HepG2 (cell line): ENCODE measurements around the gene THADA. TPM values are rescaled to one million over a fixed set of nuclear protein-coding genes. Genes with fewer than 3 reads are reported as not detected.

ENCODE experiments used
- AGO2 ChIP-seq: fragments of 200-400 bp; formaldehyde crosslinking; optimal IDR thresholded peaks from 2 replicates; pipeline ENCODE3; 2017; ENCODE audit warnings: mild to moderate bottlenecking, low read depth, low read length, moderate library complexity
- ATRX ChIP-seq: sonication (generic); formaldehyde crosslinking; IDR thresholded peaks from 2 replicates; pipeline ENCODE4 v1.4.0; 2020; ENCODE audit warnings: missing genetic modification reagents, borderline replicate concordance
- CENPT ChIP-seq: sonication (generic); formaldehyde crosslinking; IDR thresholded peaks from 2 replicates; pipeline ENCODE4 v1.8.0; 2022; ENCODE audit warnings: low read depth, mild to moderate bottlenecking, moderate library complexity, missing genetic modification reagents
- CHCHD3 ChIP-seq: sonication (generic); formaldehyde crosslinking; IDR thresholded peaks from 2 replicates; pipeline ENCODE4 v1.8.0; 2022; ENCODE audit warnings: mild to moderate bottlenecking, missing genetic modification reagents, moderate library complexity
- FIP1L1 ChIP-seq: fragments of 200-400 bp; formaldehyde crosslinking; IDR thresholded peaks from 2 replicates; pipeline ENCODE4 v1.6.1; 2018; ENCODE audit warnings: low read depth, mild to moderate bottlenecking, low read length, moderate library complexity, borderline replicate concordance; ENCODE audit not compliant: insufficient read depth
- GTF2F1 ChIP-seq: fragments of 150-350 bp; IDR thresholded peaks from 2 replicates; pipeline ENCODE4 v1.6.1; 2014; ENCODE audit warnings: low read length
- HNRNPLL ChIP-seq: fragments of 200-400 bp; formaldehyde crosslinking; IDR thresholded peaks from 2 replicates; pipeline ENCODE4 v1.6.1; 2017; ENCODE audit warnings: mild to moderate bottlenecking, low read depth, low read length; ENCODE audit not compliant: poor library complexity, severe bottlenecking
- KAT8 ChIP-seq: IDR thresholded peaks from 2 replicates; pipeline ENCODE4 v1.6.1; 2016; ENCODE audit warnings: missing genetic modification reagents, missing compliant biosample characterization
- MIXL1 ChIP-seq: IDR thresholded peaks from 2 replicates; pipeline ENCODE4 v1.6.1; 2016
- ONECUT2 ChIP-seq: sonication (generic); formaldehyde crosslinking; IDR thresholded peaks from 2 replicates; pipeline ENCODE4 v1.4.0; 2020; ENCODE audit warnings: missing genetic modification reagents
- PCBP1 ChIP-seq: fragments of 200-400 bp; formaldehyde crosslinking; IDR thresholded peaks from 2 replicates; pipeline ENCODE4 v1.6.1; 2017; ENCODE audit warnings: mild to moderate bottlenecking, low read depth, low read length, borderline replicate concordance
- SMYD3 ChIP-seq: sonication (generic); formaldehyde crosslinking; IDR thresholded peaks from 2 replicates; pipeline ENCODE4 v1.8.1; 2023; ENCODE audit warnings: mild to moderate bottlenecking, missing genetic modification reagents
- ZC3H13 ChIP-seq: sonication (generic); formaldehyde crosslinking; IDR thresholded peaks from 2 replicates; pipeline ENCODE4 v1.8.1; 2023; ENCODE audit warnings: mild to moderate bottlenecking, missing genetic modification reagents, moderate library complexity
- ZNF160 ChIP-seq: sonication (generic); formaldehyde crosslinking; IDR thresholded peaks from 2 replicates; pipeline ENCODE4 v1.8.0; 2022; ENCODE audit warnings: mild to moderate bottlenecking, inconsistent platforms, missing genetic modification reagents
- ZNF296 ChIP-seq: sonication (generic); formaldehyde crosslinking; conservative IDR thresholded peaks from 2 replicates; pipeline ENCODE4 v1.5.0; 2020; ENCODE audit warnings: mild to moderate bottlenecking, missing genetic modification reagents
- ZNF335 ChIP-seq: sonication (generic); formaldehyde crosslinking; IDR thresholded peaks from 2 replicates; pipeline ENCODE4 v1.4.0; 2020; ENCODE audit warnings: missing genetic modification reagents
- ZNF510 ChIP-seq: sonication (generic); formaldehyde crosslinking; IDR thresholded peaks from 2 replicates; pipeline ENCODE4 v1.4.0; 2020; ENCODE audit warnings: low read depth, mild to moderate bottlenecking, missing genetic modification reagents
- polyA plus RNA-seq, 8 experiments: library from polyadenylated mRNA; depleted of rRNA in 3 of 8; stranded (reverse) in 7 of 8; unstranded in 1 of 8; fragments of >200 nt; fragmentation: Illumina TruSeq in 4 of 8; extraction: Trizol in 4 of 8; gene quantifications; 2 replicates each; pipeline versions ENCODE4 v1.2.1 to v1.2.3, GENCODE V29; 2011 to 2016; ENCODE audit warnings: low read depth in 4 of 8, missing spikeins in 1 of 8, mixed read lengths in 1 of 8; ENCODE audit not compliant: insufficient read depth in 1 of 8
- total RNA-seq, 5 experiments: library from RNA; depleted of rRNA; stranded (reverse); fragments of >200 nt; fragmentation: Illumina TruSeq; extraction: Trizol; gene quantifications; 2 replicates each; pipeline ENCODE4 v1.2.3, GENCODE V29; 2016; ENCODE audit warnings: low read depth in 1 of 5
- TF ChIP-seq, protein P1 (sequence below): sonication (generic); formaldehyde crosslinking; IDR thresholded peaks from 2 replicates; pipeline ENCODE4 v1.4.0; 2020; ENCODE audit warnings: missing genetic modification reagents, borderline replicate concordance
- TF ChIP-seq, protein P2 (sequence below): IDR thresholded peaks from 2 replicates; pipeline ENCODE4 v1.6.1; 2012; ENCODE audit warnings: inconsistent platforms
- TF ChIP-seq, protein P3 (sequence below): sonication (generic); formaldehyde crosslinking; IDR thresholded peaks from 2 replicates; pipeline ENCODE4 v1.4.0; 2020; ENCODE audit warnings: missing genetic modification reagents
- TF ChIP-seq, protein P4 (sequence below): sonication (generic); formaldehyde crosslinking; IDR thresholded peaks from 2 replicates; pipeline ENCODE4 v1.5.0; 2020; ENCODE audit warnings: mild to moderate bottlenecking, missing genetic modification reagents, moderate library complexity
- TF ChIP-seq, protein P5 (sequence below): sonication (generic); formaldehyde crosslinking; IDR thresholded peaks from 2 replicates; pipeline ENCODE4 v1.4.0; 2020; ENCODE audit warnings: mild to moderate bottlenecking, low read depth, missing genetic modification reagents
- TF ChIP-seq, protein P6 (sequence below): IDR thresholded peaks from 2 replicates; pipeline ENCODE4 v1.6.1; 2016; ENCODE audit warnings: low read depth, control low read depth

The THADA gene
- total and polyA plus RNA-seq, 2 of the 13 experiments (the other 11 are each of a cell fraction or from before 2014, with no cell fraction given) = 12.7 to 21.7 TPM

DNA sequence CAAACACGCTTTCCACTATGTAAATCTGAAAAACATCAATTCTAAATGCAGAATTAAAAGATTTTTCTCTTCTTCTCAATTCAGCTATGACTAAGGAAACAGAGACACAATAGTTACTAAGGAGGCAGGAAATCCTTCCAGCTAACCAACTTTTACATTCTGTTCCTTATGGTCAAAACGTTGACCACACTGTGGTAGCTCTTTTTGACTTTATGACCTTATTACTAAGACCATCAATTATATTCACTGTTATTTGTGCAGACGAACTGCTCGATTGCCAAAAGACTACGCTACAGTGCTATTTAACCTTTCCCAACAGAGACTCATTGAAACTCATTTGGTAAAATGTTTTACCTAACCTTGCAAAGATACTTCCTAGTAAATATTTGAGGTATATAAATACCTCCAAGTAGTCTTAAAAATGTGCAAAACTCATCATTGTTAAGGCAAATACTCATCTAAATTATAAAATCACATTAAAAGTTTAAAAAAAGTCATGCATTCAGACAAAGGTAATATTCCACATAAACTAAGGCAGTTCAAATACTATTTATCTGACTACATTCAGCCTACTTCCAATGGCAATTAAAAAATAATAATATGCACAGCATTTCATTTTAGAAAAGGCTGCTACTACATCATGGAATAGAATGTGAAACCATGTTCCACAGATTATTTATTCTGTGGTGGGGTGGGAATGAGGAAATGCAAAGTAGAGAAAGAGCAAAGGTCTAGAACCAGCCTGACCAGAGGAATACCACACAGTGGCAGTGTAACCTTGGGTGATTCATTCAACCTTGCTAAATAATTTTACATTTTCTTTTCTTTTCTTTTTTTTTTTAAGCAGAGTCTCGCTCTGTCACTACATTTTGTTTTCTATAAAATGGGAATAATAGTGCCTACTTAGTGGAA, 139.9 kb downstream of the THADA start (continued):
- TF ChIP-seq, protein P1, sequence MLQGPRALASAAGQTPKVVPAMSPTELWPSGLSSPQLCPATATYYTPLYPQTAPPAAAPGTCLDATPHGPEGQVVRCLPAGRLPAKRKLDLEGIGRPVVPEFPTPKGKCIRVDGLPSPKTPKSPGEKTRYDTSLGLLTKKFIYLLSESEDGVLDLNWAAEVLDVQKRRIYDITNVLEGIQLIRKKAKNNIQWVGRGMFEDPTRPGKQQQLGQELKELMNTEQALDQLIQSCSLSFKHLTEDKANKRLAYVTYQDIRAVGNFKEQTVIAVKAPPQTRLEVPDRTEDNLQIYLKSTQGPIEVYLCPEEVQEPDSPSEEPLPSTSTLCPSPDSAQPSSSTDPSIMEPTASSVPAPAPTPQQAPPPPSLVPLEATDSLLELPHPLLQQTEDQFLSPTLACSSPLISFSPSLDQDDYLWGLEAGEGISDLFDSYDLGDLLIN (CRISPR knock-in tag) = no peak
- TF ChIP-seq HNRNPLL (no peak), ZC3H13 (CRISPR knock-in tag) (no peak), GTF2F1 (no peak), ZNF296 (CRISPR knock-in tag) (no peak), CHCHD3 (CRISPR knock-in tag) (no peak), ZNF510 (CRISPR knock-in tag) (0 out of 2 replicates have a peak, but pooled peaks have one; percentile 67), SMYD3 (0 out of 2 replicates have a peak, but pooled peaks have one; percentile 37), PCBP1 (no peak), CENPT (CRISPR knock-in tag) (no peak), ATRX (CRISPR knock-in tag) (no peak), ONECUT2 (no peak), KAT8 (CRISPR knock-in tag) (peak; percentile 76), ZNF335 (CRISPR knock-in tag) (0 out of 2 replicates have a peak, but pooled peaks have one; percentile 62), ZNF160 (CRISPR knock-in tag) (no peak), FIP1L1 (no peak), MIXL1 (CRISPR knock-in tag) (peak; percentile 69; the same call in 1 of the 2 replicates), AGO2 (no peak)
- TF ChIP-seq, protein P2, sequence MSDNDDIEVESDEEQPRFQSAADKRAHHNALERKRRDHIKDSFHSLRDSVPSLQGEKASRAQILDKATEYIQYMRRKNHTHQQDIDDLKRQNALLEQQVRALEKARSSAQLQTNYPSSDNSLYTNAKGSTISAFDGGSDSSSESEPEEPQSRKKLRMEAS = no peak
- TF ChIP-seq, protein P3, sequence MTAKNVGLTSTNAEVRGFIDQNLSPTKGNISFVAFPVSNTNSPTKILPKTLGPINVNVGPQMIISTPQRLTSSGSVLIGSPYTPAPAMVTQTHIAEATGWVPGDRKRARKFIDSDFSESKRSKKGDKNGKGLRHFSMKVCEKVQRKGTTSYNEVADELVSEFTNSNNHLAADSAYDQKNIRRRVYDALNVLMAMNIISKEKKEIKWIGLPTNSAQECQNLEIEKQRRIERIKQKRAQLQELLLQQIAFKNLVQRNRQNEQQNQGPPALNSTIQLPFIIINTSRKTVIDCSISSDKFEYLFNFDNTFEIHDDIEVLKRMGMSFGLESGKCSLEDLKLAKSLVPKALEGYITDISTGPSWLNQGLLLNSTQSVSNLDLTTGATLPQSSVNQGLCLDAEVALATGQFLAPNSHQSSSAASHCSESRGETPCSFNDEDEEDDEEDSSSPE (CRISPR knock-in tag) = no peak
- TF ChIP-seq, protein P4, sequence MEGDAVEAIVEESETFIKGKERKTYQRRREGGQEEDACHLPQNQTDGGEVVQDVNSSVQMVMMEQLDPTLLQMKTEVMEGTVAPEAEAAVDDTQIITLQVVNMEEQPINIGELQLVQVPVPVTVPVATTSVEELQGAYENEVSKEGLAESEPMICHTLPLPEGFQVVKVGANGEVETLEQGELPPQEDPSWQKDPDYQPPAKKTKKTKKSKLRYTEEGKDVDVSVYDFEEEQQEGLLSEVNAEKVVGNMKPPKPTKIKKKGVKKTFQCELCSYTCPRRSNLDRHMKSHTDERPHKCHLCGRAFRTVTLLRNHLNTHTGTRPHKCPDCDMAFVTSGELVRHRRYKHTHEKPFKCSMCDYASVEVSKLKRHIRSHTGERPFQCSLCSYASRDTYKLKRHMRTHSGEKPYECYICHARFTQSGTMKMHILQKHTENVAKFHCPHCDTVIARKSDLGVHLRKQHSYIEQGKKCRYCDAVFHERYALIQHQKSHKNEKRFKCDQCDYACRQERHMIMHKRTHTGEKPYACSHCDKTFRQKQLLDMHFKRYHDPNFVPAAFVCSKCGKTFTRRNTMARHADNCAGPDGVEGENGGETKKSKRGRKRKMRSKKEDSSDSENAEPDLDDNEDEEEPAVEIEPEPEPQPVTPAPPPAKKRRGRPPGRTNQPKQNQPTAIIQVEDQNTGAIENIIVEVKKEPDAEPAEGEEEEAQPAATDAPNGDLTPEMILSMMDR (CRISPR knock-in tag) = peak; percentile 71
- TF ChIP-seq, protein P5, sequence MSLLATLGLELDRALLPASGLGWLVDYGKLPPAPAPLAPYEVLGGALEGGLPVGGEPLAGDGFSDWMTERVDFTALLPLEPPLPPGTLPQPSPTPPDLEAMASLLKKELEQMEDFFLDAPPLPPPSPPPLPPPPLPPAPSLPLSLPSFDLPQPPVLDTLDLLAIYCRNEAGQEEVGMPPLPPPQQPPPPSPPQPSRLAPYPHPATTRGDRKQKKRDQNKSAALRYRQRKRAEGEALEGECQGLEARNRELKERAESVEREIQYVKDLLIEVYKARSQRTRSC = no peak
- TF ChIP-seq, protein P6, sequence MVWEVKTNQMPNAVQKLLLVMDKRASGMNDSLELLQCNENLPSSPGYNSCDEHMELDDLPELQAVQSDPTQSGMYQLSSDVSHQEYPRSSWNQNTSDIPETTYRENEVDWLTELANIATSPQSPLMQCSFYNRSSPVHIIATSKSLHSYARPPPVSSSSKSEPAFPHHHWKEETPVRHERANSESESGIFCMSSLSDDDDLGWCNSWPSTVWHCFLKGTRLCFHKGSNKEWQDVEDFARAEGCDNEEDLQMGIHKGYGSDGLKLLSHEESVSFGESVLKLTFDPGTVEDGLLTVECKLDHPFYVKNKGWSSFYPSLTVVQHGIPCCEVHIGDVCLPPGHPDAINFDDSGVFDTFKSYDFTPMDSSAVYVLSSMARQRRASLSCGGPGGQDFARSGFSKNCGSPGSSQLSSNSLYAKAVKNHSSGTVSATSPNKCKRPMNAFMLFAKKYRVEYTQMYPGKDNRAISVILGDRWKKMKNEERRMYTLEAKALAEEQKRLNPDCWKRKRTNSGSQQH (CRISPR knock-in tag) = no peak
